H1 (cell line): ENCODE measurements around the gene ADCY6. TPM values are rescaled to one million over a fixed set of nuclear protein-coding genes. Genes with fewer than 3 reads are reported as not detected.

ENCODE experiments used
- BCL11A ChIP-seq, 2 experiments: IDR thresholded peaks; one replicate each; pipeline ENCODE4 v1.6.1; 2011; ENCODE audit warnings: low read depth in 2 of 2, low read length in 2 of 2, mild to moderate bottlenecking in 2 of 2
- SP1 ChIP-seq: IDR thresholded peaks from 2 replicates; pipeline ENCODE4 v1.6.1; 2011; ENCODE audit warnings: low read depth, low read length
- polyA plus RNA-seq, 7 experiments: library from polyadenylated mRNA; depleted of rRNA in 3 of 7; stranded (reverse) in 5 of 7; unstranded in 2 of 7; fragments of >200 nt in 5 of 7; fragments of 200-250 nt in 2 of 7; gene quantifications; 1 replicate in 5 of 7; 2 replicates in 1 of 7; 4 replicates in 1 of 7; pipeline versions ENCODE4 v1.2.1 to v1.2.3, GENCODE V29; 2011 to 2013; ENCODE audit warnings: missing spikeins in 2 of 7, mixed read lengths in 2 of 7
- total RNA-seq: library from RNA; stranded (reverse); fragmentation: NEBNext Ultra II Directional; extraction: Animal tissue kit (Norgen Biotek cat#: 25700); gene quantifications from 2 replicates; pipeline ENCODE4 v1.2.1, GENCODE V29; 2021

Gene ADCY6
- total and polyA plus RNA-seq, 2 of the 8 experiments (the other 6 are each of a cell fraction or from before 2014, with no cell fraction given) = 11.7 to 17.5 TPM

DNA sequence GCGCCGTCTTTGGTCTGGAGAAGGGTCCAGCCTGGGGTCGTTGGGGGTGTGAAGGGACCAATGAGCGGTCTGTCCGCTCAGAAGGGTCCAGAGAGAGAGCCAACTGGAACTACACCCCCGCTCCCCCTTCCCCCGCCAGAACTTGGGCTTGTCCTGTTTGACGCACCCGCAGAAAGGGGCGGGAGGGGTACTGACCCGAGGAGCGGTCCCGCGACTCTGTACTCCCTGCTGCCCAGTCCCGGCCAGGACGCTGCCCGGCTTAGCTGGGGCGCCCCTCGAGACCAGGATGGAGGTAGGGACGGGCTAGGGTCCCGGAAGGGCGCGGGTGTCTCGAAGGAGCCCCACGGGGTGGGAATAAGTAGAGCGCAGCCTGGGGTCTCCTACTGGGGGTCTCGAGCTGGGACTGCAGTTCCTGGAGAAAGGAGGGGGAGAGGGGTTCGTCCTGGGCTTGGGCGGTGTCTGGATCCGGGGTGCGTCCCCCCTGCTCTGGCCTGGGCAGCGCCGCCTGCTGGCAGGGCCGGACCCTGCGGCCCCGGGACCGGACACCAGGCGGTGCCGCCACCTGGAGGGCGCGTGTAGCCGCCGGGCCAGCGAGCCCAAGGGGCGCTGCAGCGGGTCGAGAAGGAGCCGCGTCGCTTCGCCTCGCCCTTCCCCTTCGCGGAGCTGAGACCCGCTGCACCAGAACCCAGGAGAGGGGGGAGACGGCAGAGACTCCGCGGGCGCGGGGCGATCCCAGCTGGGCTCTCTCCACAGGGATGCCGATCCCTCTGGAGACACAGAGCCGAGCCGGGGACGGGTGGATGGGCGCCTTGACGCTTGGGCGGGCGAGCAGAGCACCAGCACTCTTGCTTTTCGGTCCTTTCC lies 25.6 kb upstream of the ADCY6 start (continued):
- TF ChIP-seq SP1 (no peak), BCL11A (IDR thresholded peaks at IDR 0.05; ENCODE audit: low read depth in 2 of 2, low read length in 2 of 2) (no peak)
